HUES48 (cell line): Measurements from ENCODE around the gene TRPV2.

ENCODE experiments used
- H3K27ac ChIP-seq: one replicate; pipeline ENCODE4 v1.7.0; 2013; ENCODE audit warnings: low read depth, low read length, inconsistent platforms
- H3K27me3 ChIP-seq: 2 replicates; pipeline ENCODE4 v1.6.1; 2013; ENCODE audit warnings: mild to moderate bottlenecking, low read length; ENCODE audit not compliant: control insufficient read depth, insufficient read depth
- H3K36me3 ChIP-seq: 2 replicates; pipeline ENCODE4 v1.6.1; 2013; ENCODE audit warnings: low read length; ENCODE audit not compliant: control insufficient read depth, insufficient read depth
- H3K4me1 ChIP-seq: 2 replicates; pipeline ENCODE4 v1.6.1; 2013; ENCODE audit warnings: mild to moderate bottlenecking, low read length; ENCODE audit not compliant: control insufficient read depth, insufficient read depth
- H3K4me3 ChIP-seq: 2 replicates; pipeline ENCODE4 v1.5.1; 2013; ENCODE audit warnings: mild to moderate bottlenecking, low read depth, low read length
- H3K9ac ChIP-seq: 2 replicates; pipeline ENCODE4 v1.6.1; 2013; ENCODE audit warnings: mild to moderate bottlenecking, low read depth, low read length, moderate library complexity
- H3K9me3 ChIP-seq: 2 replicates; pipeline ENCODE4 v1.6.1; 2013; ENCODE audit warnings: low read length; ENCODE audit not compliant: control insufficient read depth, insufficient read depth

TRPV2 gene

DNA sequence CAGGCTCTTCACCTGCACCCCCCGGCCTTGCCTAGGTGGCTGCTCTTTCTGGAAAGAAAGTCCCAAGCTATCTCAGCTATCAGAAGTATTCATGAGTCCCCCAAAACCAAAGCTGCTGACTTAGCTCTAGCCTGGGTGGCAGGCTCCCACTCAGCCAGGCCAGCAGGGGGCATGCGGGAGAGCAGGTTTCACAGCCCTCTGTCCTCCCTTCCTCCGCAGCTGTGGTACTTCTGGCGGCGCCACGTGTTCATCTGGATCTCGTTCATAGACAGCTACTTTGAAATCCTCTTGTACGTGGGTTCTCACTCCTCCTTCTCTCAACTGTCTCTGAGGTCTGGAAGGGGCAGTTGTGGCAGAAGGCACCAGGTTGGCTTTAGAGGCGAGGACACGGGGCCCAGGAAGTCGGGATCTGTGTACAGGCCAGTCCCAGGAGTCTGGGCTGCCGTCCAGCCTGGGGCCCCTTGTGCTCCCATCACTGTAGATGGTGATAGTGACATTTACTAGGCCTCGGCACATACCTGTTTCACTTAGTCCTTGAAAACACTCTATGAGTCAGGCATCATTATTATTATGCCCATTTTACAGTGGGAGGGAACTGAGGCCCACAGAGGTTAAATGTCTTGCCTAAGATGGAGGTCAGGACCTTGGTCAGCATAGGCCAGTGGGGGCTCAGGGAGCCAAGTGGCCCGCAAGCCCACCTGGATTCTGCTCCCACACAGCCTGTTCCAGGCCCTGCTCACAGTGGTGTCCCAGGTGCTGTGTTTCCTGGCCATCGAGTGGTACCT, 12.9 kb downstream of the TRPV2 start:
- Histone ChIP-seq H3K9ac (no peak overlapping the region), H3K27me3 (no peaks in the 10 kb centered on the region), H3K36me3 (no peaks in the 10 kb centered on the region), H3K4me3 (no peak overlapping the region), H3K4me1 (no peaks in the 10 kb centered on the region), H3K9me3 (no peaks in the 10 kb centered on the region), H3K27ac (no peak overlapping the region)

- Histone ChIP-seq H3K27ac (no peak overlapping the region), H3K9ac (no peak overlapping the region), H3K36me3 (no peaks in the 10 kb centered on the region), H3K4me1 (no peaks in the 10 kb centered on the region), H3K27me3 (no peaks in the 10 kb centered on the region), H3K9me3 (no peaks in the 10 kb centered on the region), H3K4me3 (no peak overlapping the region)
These were observed 13.7 kb downstream of the TRPV2 start for GRCh38 chr17:16429083-16429482.

GRCh38 chr17:16430650-16431049, 15.3 kb downstream of the TRPV2 start:
- no peaks in the 10 kb centered on the region for H3K27me3 ChIP-seq
- no peak overlapping the region for H3K27ac ChIP-seq
- no peak overlapping the region for H3K9ac ChIP-seq
- no peak overlapping the region for H3K4me3 ChIP-seq
- H3K36me3 ChIP-seq, result no peaks in the 10 kb centered on the region
- peaks cover 5% of the 10 kb centered on the region; the same call in 1 of the 2 replicates for H3K4me1 ChIP-seq
- H3K9me3 ChIP-seq, result no peaks in the 10 kb centered on the region

GRCh38 chr17:16432017-16432416, 16.6 kb downstream of the TRPV2 start:
- H3K27ac ChIP-seq, result no peak overlapping the region
- no peaks in the 10 kb centered on the region for H3K36me3 ChIP-seq
- H3K4me1 ChIP-seq, result peaks cover 5% of the 10 kb centered on the region; the same call in 1 of the 2 replicates
- H3K9me3 ChIP-seq, result no peaks in the 10 kb centered on the region
- no peak overlapping the region for H3K9ac ChIP-seq
- H3K4me3 ChIP-seq, result no peak overlapping the region
- no peaks in the 10 kb centered on the region for H3K27me3 ChIP-seq

DNA sequence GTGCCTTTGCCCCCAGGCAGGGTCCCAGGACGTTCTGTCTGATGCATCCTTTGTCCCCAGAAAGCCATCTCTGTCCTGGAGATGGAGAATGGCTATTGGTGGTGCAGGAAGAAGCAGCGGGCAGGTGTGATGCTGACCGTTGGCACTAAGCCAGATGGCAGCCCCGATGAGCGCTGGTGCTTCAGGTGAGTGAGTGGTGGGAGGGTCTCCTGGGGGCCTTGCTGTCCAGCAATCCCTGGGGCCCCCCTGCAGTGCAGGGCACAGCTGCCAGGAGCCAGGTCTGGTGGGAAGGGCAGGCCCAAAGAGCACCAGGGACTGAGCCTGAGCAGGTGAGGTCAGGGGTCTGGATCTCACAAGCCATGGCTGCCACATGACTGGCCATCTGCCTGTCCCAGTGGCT, 18.1 kb downstream of the TRPV2 start:
- no peak overlapping the region for H3K27ac ChIP-seq
- no peaks in the 10 kb centered on the region for H3K36me3 ChIP-seq
- peaks cover 10% of the 10 kb centered on the region for H3K4me1 ChIP-seq
- H3K9me3 ChIP-seq, result no peaks in the 10 kb centered on the region
- no peak overlapping the region for H3K4me3 ChIP-seq
- H3K27me3 ChIP-seq, result no peaks in the 10 kb centered on the region
- no peak overlapping the region for H3K9ac ChIP-seq

DNA sequence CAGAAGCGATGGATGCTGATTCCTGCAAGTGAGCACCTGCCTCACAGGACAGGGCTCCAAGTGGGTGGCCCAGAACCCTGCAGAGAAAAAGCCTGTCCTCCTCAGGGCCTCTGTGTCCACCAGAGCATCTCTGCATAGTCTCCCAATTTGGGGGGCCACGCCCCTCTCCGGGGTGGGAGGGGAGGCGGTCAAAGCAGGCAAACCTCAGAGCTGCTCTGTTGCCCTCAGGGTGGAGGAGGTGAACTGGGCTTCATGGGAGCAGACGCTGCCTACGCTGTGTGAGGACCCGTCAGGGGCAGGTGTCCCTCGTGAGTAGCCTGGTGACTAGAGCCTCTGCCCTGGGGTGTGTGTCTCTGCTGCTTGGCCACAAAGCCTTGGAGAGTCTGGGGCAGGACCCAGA, 19.3 kb downstream of the TRPV2 start:
- peaks cover 10% of the 10 kb centered on the region for H3K4me1 ChIP-seq
- H3K27ac ChIP-seq, result no peak overlapping the region
- no peak overlapping the region for H3K9ac ChIP-seq
- H3K27me3 ChIP-seq, result no peaks in the 10 kb centered on the region
- H3K9me3 ChIP-seq, result no peaks in the 10 kb centered on the region
- H3K36me3 ChIP-seq, result peaks cover 4% of the 10 kb centered on the region
- H3K4me3 ChIP-seq, result no peak overlapping the region

DNA sequence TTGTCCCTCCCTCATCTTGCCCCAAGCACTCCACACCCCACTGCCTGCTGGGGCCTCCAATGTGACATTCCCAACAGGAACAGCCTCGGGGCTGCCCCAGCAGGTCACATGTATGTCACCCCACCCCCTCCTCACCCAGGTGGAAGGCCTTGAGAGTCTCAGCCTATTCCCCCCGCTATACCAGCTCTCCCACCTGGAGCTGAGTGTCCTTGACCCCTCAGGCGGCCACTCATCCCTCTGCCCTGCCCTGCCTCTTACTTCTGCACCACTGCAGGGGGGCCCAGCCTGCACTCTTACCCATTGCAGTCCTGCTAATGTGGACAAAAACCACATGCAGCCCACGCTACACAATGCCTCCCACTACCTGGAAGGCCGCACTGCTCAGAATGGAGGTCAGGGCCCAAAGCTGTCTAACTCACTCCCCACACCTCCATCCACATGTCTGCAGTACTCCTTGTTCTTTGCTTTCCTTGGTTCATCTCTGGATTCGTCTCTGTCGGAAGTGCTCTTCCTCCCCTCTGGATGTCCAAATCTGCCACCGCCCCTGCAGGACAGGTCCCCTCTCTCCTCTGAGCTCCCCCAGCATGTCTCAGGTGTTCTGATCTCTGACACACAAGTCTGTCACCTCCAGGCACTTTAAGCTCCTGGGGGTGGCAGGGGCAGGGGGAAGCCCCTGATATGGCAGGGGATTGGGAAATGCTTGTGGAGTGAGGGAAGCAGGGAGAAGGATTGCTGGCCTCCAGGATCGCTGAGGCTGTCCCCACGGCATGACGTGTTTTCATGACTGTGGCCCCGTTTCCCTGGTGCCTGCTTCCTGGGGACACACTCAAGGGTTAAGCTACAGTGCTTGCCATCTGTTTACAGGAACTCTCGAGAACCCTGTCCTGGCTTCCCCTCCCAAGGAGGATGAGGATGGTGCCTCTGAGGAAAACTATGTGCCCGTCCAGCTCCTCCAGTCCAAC, 20.8 kb downstream of the TRPV2 start:
- Histone ChIP-seq H3K27ac (no peak overlapping the region), H3K27me3 (no peaks in the 10 kb centered on the region), H3K36me3 (peaks cover 19% of the 10 kb centered on the region), H3K4me1 (peaks cover 21% of the 10 kb centered on the region), H3K9me3 (no peaks in the 10 kb centered on the region), H3K9ac (no peak overlapping the region), H3K4me3 (no peak overlapping the region)

- Histone ChIP-seq H3K9ac (no peak overlapping the region), H3K27ac (no peak overlapping the region), H3K36me3 (peaks cover 28% of the 10 kb centered on the region), H3K27me3 (no peaks in the 10 kb centered on the region), H3K4me1 (peaks cover 22% of the 10 kb centered on the region), H3K4me3 (no peak overlapping the region), H3K9me3 (no peaks in the 10 kb centered on the region)
These were observed 21.7 kb downstream of the TRPV2 start for GRCh38 chr17:16437083-16437482.

GRCh38 chr17:16438173-16438556, 22.8 kb downstream of the TRPV2 start:
- Histone ChIP-seq H3K36me3 (peaks cover 39% of the 10 kb centered on the region), H3K27me3 (no peaks in the 10 kb centered on the region), H3K9ac (peak overlapping the region; percentile 54), H3K4me1 (peaks cover 22% of the 10 kb centered on the region), H3K9me3 (no peaks in the 10 kb centered on the region), H3K27ac (peak overlapping the region; percentile 82), H3K4me3 (peak overlapping the region; percentile 57)

DNA sequence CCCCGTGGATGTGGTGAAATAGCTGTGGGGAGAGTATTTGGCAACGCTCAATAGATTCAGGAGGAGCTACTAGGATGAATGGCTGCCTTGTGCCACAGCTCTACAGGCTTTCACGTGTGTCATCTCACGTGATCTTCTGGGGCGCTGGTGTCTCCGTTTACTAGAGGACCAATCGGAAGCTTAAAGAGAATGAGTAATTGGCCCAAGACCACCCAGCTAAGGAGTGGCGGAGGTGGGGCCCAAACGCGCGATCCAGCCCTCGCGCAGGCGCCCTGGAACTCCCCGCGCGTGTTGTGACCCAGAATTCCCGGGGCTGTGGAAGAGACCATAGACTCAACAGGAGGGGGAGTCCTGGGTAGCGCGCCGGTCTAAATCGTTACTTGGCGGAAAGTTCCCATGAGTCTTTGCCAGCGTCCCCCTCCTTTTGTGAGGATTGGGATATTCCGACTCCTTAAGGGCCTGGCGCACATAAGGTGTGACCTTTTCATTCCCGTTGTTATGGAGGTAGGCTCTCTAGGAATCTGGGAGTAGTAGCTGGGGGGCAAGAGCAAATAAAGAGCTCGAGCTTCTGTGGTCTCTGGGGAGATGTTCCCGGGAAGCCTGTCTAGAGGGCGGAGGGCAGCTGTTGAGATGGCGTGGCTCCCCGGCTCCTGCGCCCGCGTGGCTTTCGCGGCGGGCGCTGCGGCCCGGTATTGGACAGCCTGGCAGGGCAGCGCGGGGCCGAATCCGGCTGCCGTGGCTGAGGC, 23.4 kb downstream of the TRPV2 start:
- Histone ChIP-seq H3K4me1 (peaks cover 22% of the 10 kb centered on the region), H3K4me3 (peak overlapping the region; percentile 87)

More for the DNA sequence above, 23.4 kb downstream of the TRPV2 start:
- Histone ChIP-seq H3K9ac (peak overlapping the region; percentile 96), H3K9me3 (no peaks in the 10 kb centered on the region), H3K27me3 (no peaks in the 10 kb centered on the region), H3K36me3 (peaks cover 44% of the 10 kb centered on the region), H3K27ac (peak overlapping the region; percentile 97)
